PC-9 (cell line): ENCODE results near the gene SERINC5. TPM values are rescaled to one million over a fixed set of nuclear protein-coding genes. Genes with fewer than 3 reads are reported as not detected.
A peak's percentile ranks its signal among the peaks of the same experiment; 100 is the strongest.

Source experiments
- BruUV-seq: library from RNA; stranded (reverse); fragments of 400-500 nt; replicated peaks from 2 replicates; lab custom pipeline; 2021; lab: Mats Ljungman, UMichigan
- CTCF ChIA-PET: fragments of 300-600 bp; sonication (Branson Sonifier 250); formaldehyde crosslinking; loops from one replicate; lab custom pipeline; 2022; ENCODE audit warnings: antibody characterized with exemption; lab: Charles Lee
- POLR2A ChIA-PET: fragments of 300-600 bp; sonication (Branson Sonifier 250); formaldehyde crosslinking; loops from one replicate; lab custom pipeline; 2022; ENCODE audit warnings: antibody characterized with exemption; ENCODE audit not compliant: unreplicated experiment; lab: Charles Lee
- DNase-seq, 2 experiments: peaks; one replicate each; pipeline versions ENCODE4 v3.0.0 to v3.0.0-alpha.2; 2015 to 2022; ENCODE audit warnings: mixed read lengths in 1 of 2
- H2AFZ ChIP-seq: fragments of 200-600 bp; sonication (generic); 2 replicates; pipeline ENCODE4 v1.8.1; 2017; ENCODE audit warnings: antibody characterized with exemption
- H3F3A ChIP-seq: fragments of 200-600 bp; sonication (generic); 2 replicates; pipeline ENCODE4 v1.8.1; 2017; ENCODE audit warnings: antibody characterized with exemption, mild to moderate bottlenecking, low read depth; ENCODE audit not compliant: insufficient read depth
- H3K27ac ChIP-seq: fragments of 200-600 bp; sonication (generic); 2 replicates; pipeline ENCODE4 v1.6.1; 2016; ENCODE audit warnings: mixed run types
- H3K27me3 ChIP-seq: fragments of 200-600 bp; sonication (generic); 2 replicates; pipeline ENCODE4 v1.6.1; 2016; ENCODE audit warnings: low read depth, mixed run types; ENCODE audit not compliant: insufficient read depth
- H3K36me3 ChIP-seq: fragments of 200-600 bp; sonication (generic); 2 replicates; pipeline ENCODE4 v1.6.1; 2016; ENCODE audit warnings: low read depth, mixed run types
- H3K4me1 ChIP-seq: fragments of 200-600 bp; sonication (generic); replicated peaks from 2 replicates; pipeline ENCODE4 v1.6.1; 2016; ENCODE audit warnings: mixed run types; ENCODE audit not compliant: insufficient read depth
- H3K4me2 ChIP-seq: fragments of 200-600 bp; sonication (generic); 2 replicates; pipeline ENCODE4 v1.6.1; 2017; ENCODE audit warnings: mixed run types
- H3K4me3 ChIP-seq: fragments of 200-600 bp; sonication (generic); 2 replicates; pipeline ENCODE4 v1.6.1; 2016; ENCODE audit warnings: mixed run types
- H3K79me2 ChIP-seq: fragments of 200-600 bp; sonication (generic); 2 replicates; pipeline ENCODE4 v1.6.1; 2017; ENCODE audit warnings: low read depth, mixed run types
- H3K9me2 ChIP-seq: fragments of 200-600 bp; sonication (generic); 2 replicates; pipeline ENCODE4 v1.8.1; 2017; ENCODE audit warnings: mild to moderate bottlenecking; ENCODE audit not compliant: insufficient read depth
- H3K9me3 ChIP-seq: fragments of 200-600 bp; sonication (generic); 2 replicates; pipeline ENCODE4 v1.8.1; 2016; ENCODE audit warnings: low read depth; ENCODE audit not compliant: insufficient read depth
- H4K20me1 ChIP-seq: fragments of 200-600 bp; sonication (generic); 2 replicates; pipeline ENCODE4 v1.8.1; 2017; ENCODE audit not compliant: insufficient read depth
- CTCF ChIP-seq: fragments of 200-600 bp; sonication (generic); conservative IDR thresholded peaks from 2 replicates; pipeline ENCODE4 v1.6.1; 2017; ENCODE audit warnings: mixed run types, antibody characterized with exemption, mild to moderate bottlenecking, moderate library complexity
- EZH2 ChIP-seq: fragments of 200-600 bp; sonication (generic); IDR thresholded peaks from 2 replicates; pipeline ENCODE4 v1.8.0; 2017; ENCODE audit warnings: antibody characterized with exemption, low read depth
- intact Hi-C: fragments of 100-400 bp; cut with micrococcal nuclease; formaldehyde crosslinking; loops from one replicate; pipeline ENCODE4 v1.10.0; 2022; ENCODE audit not compliant: unreplicated experiment
- total RNA-seq: library from RNA; stranded (reverse); gene quantifications from 2 replicates; pipeline ENCODE4 v1.2.3, GENCODE V29; 2021

The SERINC5 gene
- total RNA-seq, 1 experiment from 2014 or later, result 68.8 TPM

- Histone ChIP-seq H3K27me3 (no peaks in the 10 kb centered on the region), H3K79me2 (peaks cover 94% of the 10 kb centered on the region), H3F3A (peaks cover 40% of the 10 kb centered on the region), H3K36me3 (peaks cover 27% of the 10 kb centered on the region), H3K4me1 (peaks cover 52% of the 10 kb centered on the region), H3K9me2 (no peaks in the 10 kb centered on the region), H3K4me3 (peak overlapping the region; percentile 40; the same call in 1 of the 2 replicates), H2AFZ (no peak overlapping the region), H4K20me1 (no peaks in the 10 kb centered on the region; the same call in 1 of the 2 replicates), H3K4me2 (peak overlapping the region; percentile 72), H3K9me3 (peaks cover 9% of the 10 kb centered on the region), H3K27ac (peak overlapping the region; percentile 98)
- no TSS peak for BruUV-seq
- intact Hi-C loops, result loop anchor here (5.0 kb wide), 1 partner anchor 1549 kb away; no protein-coding TSS in a partner anchor
- TF ChIP-seq CTCF, result no peak
- TF ChIP-seq EZH2, result no peak
- ChIA-PET POLR2A (interaction anchor here (0.6 to 1.9 kb wide), 6 partner anchors 9 to 120 kb away, joined by 3 to 19 read pairs (median 5); partner anchors contain the start of gene SERINC5), CTCF (interaction anchor here (0.5 kb wide), 1 partner anchor 62 kb away, joined by 3 read pairs; no protein-coding TSS in a partner anchor)
- DNase-seq, result peak in 1 of 2 experiments; percentile 67
Observed at GRCh38 chr5:80246001-80246758, 9.7 kb downstream of the SERINC5 start.

- Histone ChIP-seq H4K20me1 (no peaks in the 10 kb centered on the region; the same call in 1 of the 2 replicates), H3K4me2 (no peak overlapping the region), H3K36me3 (peaks cover 39% of the 10 kb centered on the region), H3K79me2 (peaks cover 94% of the 10 kb centered on the region), H3K4me1 (peaks cover 37% of the 10 kb centered on the region), H2AFZ (no peak overlapping the region), H3K9me2 (no peaks in the 10 kb centered on the region), H3F3A (peaks cover 44% of the 10 kb centered on the region), H3K4me3 (no peak overlapping the region), H3K27me3 (no peaks in the 10 kb centered on the region), H3K9me3 (peaks cover 9% of the 10 kb centered on the region), H3K27ac (no peak overlapping the region)
- BruUV-seq, result no TSS peak
- TF ChIP-seq EZH2, result no peak
- intact Hi-C loops, result no loop called here
- DNase-seq, result no peak
- CTCF ChIA-PET, result no interaction called here
- POLR2A ChIA-PET, result no interaction called here
Observed at GRCh38 chr5:80243567-80243966, 12.3 kb downstream of the SERINC5 start.

GRCh38 chr5:80242849-80243248, 13.0 kb downstream of the SERINC5 start:
- Histone ChIP-seq H3K36me3 (peaks cover 39% of the 10 kb centered on the region), H3F3A (peaks cover 36% of the 10 kb centered on the region), H3K4me3 (no peak overlapping the region), H3K9me3 (peaks cover 9% of the 10 kb centered on the region), H3K27ac (no peak overlapping the region), H3K9me2 (no peaks in the 10 kb centered on the region), H3K79me2 (peaks cover 93% of the 10 kb centered on the region), H2AFZ (no peak overlapping the region), H3K27me3 (no peaks in the 10 kb centered on the region), H4K20me1 (no peaks in the 10 kb centered on the region; the same call in 1 of the 2 replicates), H3K4me2 (no peak overlapping the region), H3K4me1 (peaks cover 30% of the 10 kb centered on the region)
- POLR2A ChIA-PET, result no interaction called here
- DNase-seq, result no peak
- TF ChIP-seq CTCF (no peak), EZH2 (no peak)
- CTCF ChIA-PET, result no interaction called here
- no TSS peak for BruUV-seq
- intact Hi-C loops, result no loop called here
